Skeletal muscle tissue (tissue), 4 donors: Measurements from ENCODE around the gene BPIFB2. TPM values are rescaled to one million over a fixed set of nuclear protein-coding genes. Genes with fewer than 3 reads are reported as not detected.

Experiments used
- H3K27ac ChIP-seq: one replicate; pipeline ENCODE4 v1.7.0; 2013; ENCODE audit warnings: mild to moderate bottlenecking, low read depth, low read length, inconsistent platforms
- H3K27me3 ChIP-seq, 3 donors: one replicate each; pipeline ENCODE4 v1.7.0; 2013; ENCODE audit warnings: low read length in 3 of 3; ENCODE audit not compliant: control insufficient read depth in 3 of 3, insufficient read depth in 3 of 3
- H3K36me3 ChIP-seq, 3 donors: one replicate each; pipeline ENCODE4 v1.7.0; 2013; ENCODE audit warnings: low read length in 3 of 3; ENCODE audit not compliant: control insufficient read depth in 3 of 3, insufficient read depth in 3 of 3
- H3K4me1 ChIP-seq, 3 donors: one replicate each; pipeline ENCODE4 v1.7.0; 2013; ENCODE audit warnings: low read length in 3 of 3, mild to moderate bottlenecking in 3 of 3; ENCODE audit not compliant: control insufficient read depth in 3 of 3, insufficient read depth in 3 of 3
- H3K4me3 ChIP-seq, 3 donors: one replicate each; pipeline ENCODE4 v1.7.0; 2013; ENCODE audit warnings: low read length in 3 of 3
- H3K9ac ChIP-seq, 3 donors: one replicate each; pipeline ENCODE4 v1.7.0; 2013; ENCODE audit warnings: low read length in 3 of 3, mild to moderate bottlenecking in 3 of 3, moderate library complexity in 2 of 3, low read depth in 1 of 3
- H3K9me3 ChIP-seq, 3 donors: one replicate each; pipeline ENCODE4 v1.7.0; 2013; ENCODE audit warnings: low read length in 3 of 3; ENCODE audit not compliant: control insufficient read depth in 3 of 3
- total RNA-seq: library from RNA; depleted of rRNA; stranded (reverse); fragments of >200 nt; gene quantifications from one replicate; pipeline ENCODE4 v1.2.3, GENCODE V29; 2014
- donor health status: Osteomylitis.

Gene BPIFB2
- total RNA-seq, 1 donor from 2014 or later = not detected

DNA sequence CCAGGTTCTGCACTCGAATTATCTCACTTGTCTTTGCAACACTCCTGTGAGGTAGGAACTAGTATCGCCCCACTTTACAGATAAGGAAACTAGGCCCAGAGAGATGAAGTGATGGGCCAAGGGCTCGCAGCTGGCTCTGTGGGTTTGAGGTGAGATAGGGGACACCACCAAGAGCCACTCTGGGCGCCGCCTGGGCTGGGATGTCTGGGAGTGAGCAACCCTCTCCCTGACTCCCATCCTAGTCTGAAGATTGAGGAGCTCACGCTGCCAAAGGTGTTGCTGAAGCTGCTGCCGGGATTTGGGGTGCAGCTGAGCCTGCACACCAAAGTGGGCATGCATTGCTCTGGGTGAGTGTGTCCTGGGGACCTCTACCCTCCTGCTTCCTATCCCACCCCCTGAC, 51.6 kb downstream of the BPIFB2 start:
- Histone ChIP-seq H3K9ac (no peak overlapping the region), H3K27ac (no peak overlapping the region), H3K36me3 (no peaks in the 10 kb centered on the region)

GRCh38 chr20:33059741-33060390, 52.4 kb downstream of the BPIFB2 start:
- Histone ChIP-seq H3K9ac (peak overlapping the region in 1 of 3 donors; percentile 16), H3K27me3 (peaks cover 0 to 17% (median 8%) of the 10 kb centered on the region in 3 donors), H3K4me3 (no peak overlapping the region), H3K36me3 (no peaks in the 10 kb centered on the region), H3K4me1 (no peaks in the 10 kb centered on the region), H3K9me3 (no peaks in the 10 kb centered on the region), H3K27ac (no peak overlapping the region)

More for the DNA sequence above, 51.6 kb downstream of the BPIFB2 start:
- peaks cover 0 to 17% (median 8%) of the 10 kb centered on the region in 3 donors for H3K27me3 ChIP-seq
- no peaks in the 10 kb centered on the region for H3K4me1 ChIP-seq
- no peaks in the 10 kb centered on the region for H3K9me3 ChIP-seq
- no peak overlapping the region for H3K4me3 ChIP-seq

- H3K9ac ChIP-seq = no peak overlapping the region
- H3K9me3 ChIP-seq = no peaks in the 10 kb centered on the region
- H3K4me1 ChIP-seq = no peaks in the 10 kb centered on the region
- peaks cover 0 to 13% (median 0%) of the 10 kb centered on the region in 3 donors for H3K27me3 ChIP-seq
- H3K4me3 ChIP-seq = no peak overlapping the region
- H3K27ac ChIP-seq = no peak overlapping the region
- no peaks in the 10 kb centered on the region for H3K36me3 ChIP-seq
These were observed 54.1 kb downstream of the BPIFB2 start for GRCh38 chr20:33061658-33062028.

GRCh38 chr20:33062105-33062824, 54.8 kb downstream of the BPIFB2 start:
- Histone ChIP-seq H3K4me1 (no peaks in the 10 kb centered on the region), H3K9ac (no peak overlapping the region), H3K4me3 (no peak overlapping the region), H3K36me3 (no peaks in the 10 kb centered on the region), H3K9me3 (no peaks in the 10 kb centered on the region), H3K27me3 (peaks cover 0 to 13% (median 0%) of the 10 kb centered on the region in 3 donors), H3K27ac (no peak overlapping the region)

GRCh38 chr20:33062825-33063149, 55.3 kb downstream of the BPIFB2 start:
- H3K9me3 ChIP-seq = no peaks in the 10 kb centered on the region
- H3K4me1 ChIP-seq = no peaks in the 10 kb centered on the region
- no peak overlapping the region for H3K4me3 ChIP-seq
- no peak overlapping the region for H3K9ac ChIP-seq
- peaks cover 0 to 13% (median 0%) of the 10 kb centered on the region in 3 donors for H3K27me3 ChIP-seq
- H3K27ac ChIP-seq = no peak overlapping the region
- no peaks in the 10 kb centered on the region for H3K36me3 ChIP-seq

DNA sequence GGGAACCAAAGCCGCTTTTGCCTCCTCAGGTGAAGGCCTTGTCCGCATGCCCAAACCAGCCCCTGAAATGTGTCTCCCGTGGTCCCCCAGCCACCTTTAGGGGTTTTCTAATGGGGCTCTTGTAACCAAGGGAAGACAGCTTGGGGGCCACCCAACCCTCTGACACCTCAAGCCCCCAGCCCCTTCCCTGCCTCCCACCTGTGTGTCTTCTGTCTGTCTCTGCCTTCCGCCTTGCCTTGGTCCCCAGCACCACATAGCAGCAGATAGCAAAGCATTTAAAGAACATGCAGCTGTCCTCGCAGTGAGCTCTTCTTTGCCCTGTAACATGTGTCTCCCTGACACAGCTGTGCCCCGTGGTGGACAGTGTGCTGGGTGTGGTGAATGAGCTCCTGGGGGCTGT, 55.8 kb downstream of the BPIFB2 start:
- Histone ChIP-seq H3K4me3 (no peak overlapping the region), H3K9me3 (no peaks in the 10 kb centered on the region), H3K36me3 (no peaks in the 10 kb centered on the region), H3K4me1 (no peaks in the 10 kb centered on the region), H3K9ac (no peak overlapping the region), H3K27me3 (peaks cover 0 to 9% (median 0%) of the 10 kb centered on the region in 3 donors), H3K27ac (no peak overlapping the region)

DNA sequence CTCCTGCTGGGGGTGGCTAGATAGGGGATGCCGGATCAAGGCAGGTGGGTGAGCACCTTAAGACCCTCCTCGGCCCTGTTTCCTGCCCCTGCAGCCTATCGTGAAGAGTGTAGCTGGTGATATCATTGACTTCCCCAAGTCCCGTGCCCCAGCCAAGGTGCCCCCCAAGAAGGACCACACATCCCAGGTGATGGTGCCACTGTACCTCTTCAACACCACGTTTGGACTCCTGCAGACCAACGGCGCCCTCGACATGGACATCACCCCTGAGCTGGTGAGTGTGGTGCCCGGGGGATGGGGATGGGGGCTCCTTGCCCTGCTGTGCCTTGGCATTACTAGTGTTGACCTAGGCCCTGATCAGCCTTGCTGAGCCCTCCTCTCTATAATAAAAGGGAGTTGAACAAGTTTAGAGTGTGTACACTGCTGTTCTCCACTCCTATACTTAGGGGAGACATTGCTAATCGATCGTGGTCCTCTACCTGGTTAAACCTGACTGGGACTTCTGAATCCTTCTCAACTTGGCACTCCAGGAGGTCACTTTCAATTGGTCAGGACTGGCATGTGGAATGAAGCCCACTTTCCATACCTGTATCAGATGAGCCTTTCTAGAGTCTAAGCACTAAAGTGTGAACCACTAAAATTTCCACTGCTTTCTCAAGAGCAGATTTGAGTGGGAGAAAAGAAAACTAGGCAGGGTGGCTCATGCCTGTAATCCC, 57.2 kb downstream of the BPIFB2 start:
- no peaks in the 10 kb centered on the region for H3K4me1 ChIP-seq
- no peaks in the 10 kb centered on the region for H3K9me3 ChIP-seq
- H3K36me3 ChIP-seq = no peaks in the 10 kb centered on the region
- no peak overlapping the region for H3K27ac ChIP-seq
- no peak overlapping the region for H3K9ac ChIP-seq
- H3K4me3 ChIP-seq = no peak overlapping the region
- peaks cover 0 to 8% (median 7%) of the 10 kb centered on the region in 3 donors for H3K27me3 ChIP-seq

DNA sequence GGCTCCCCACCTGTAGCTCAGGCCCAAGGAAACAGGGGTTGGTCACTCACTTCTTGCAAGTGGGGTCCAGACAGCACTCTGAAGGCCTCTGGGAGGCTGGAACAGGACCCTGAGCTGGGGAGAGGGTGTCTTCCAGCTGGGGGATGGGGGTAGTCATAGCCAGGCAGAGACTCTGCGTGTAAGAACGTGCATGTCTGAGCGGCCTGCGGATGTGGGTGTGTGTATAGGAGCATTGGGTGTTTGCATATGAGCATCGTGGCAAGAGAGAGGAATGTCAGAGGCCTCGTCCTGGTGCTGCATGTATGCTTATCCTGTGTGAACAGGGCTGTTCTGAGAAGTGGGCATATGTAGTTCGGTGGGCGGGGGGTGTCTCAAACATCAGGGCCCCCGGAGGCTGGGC, 58.3 kb downstream of the BPIFB2 start:
- no peak overlapping the region for H3K27ac ChIP-seq
- peaks cover 1 to 12% (median 5%) of the 10 kb centered on the region in 3 donors for H3K27me3 ChIP-seq
- H3K9me3 ChIP-seq = no peaks in the 10 kb centered on the region
- H3K36me3 ChIP-seq = no peaks in the 10 kb centered on the region
- H3K9ac ChIP-seq = no peak overlapping the region
- H3K4me1 ChIP-seq = no peaks in the 10 kb centered on the region
- H3K4me3 ChIP-seq = no peak overlapping the region

GRCh38 chr20:33067806-33068205, 60.3 kb downstream of the BPIFB2 start:
- H3K9me3 ChIP-seq = no peaks in the 10 kb centered on the region
- H3K36me3 ChIP-seq = no peaks in the 10 kb centered on the region
- no peaks in the 10 kb centered on the region for H3K4me1 ChIP-seq

More at GRCh38 chr20:33067806-33068205, 60.3 kb downstream of the BPIFB2 start:
- peaks cover 3 to 13% (median 12%) of the 10 kb centered on the region in 3 donors for H3K27me3 ChIP-seq
- no peak overlapping the region for H3K27ac ChIP-seq
- H3K4me3 ChIP-seq = no peak overlapping the region
- H3K9ac ChIP-seq = no peak overlapping the region
